MV-4-11 (cell line): Measurements from ENCODE around the gene RSF1.

Experiments
- DNase-seq: peaks from one replicate; lab custom pipeline; 2025; lab: John Stamatoyannopoulos, UW

RSF1 gene

GRCh38 chr11:77611921-77612320 is 208.6 kb downstream of the RSF1 start:
- no peak for DNase-seq
